OCI-LY7 (cell line): ENCODE measurements around the gene ITGB1.

Source experiments
- EZH2phosphoT487 ChIP-seq: fragments of 200-600 bp; sonication (generic); IDR thresholded peaks from 2 replicates; pipeline ENCODE4 v1.6.1; 2018; ENCODE audit warnings: low read depth, borderline replicate concordance, mild to moderate bottlenecking, mixed run types, antibody characterized with exemption, low read length, moderate library complexity, mixed read lengths
- TF ChIP-seq, protein P1 (sequence below): fragments of 200-600 bp; sonication (generic); conservative IDR thresholded peaks from 2 replicates; pipeline ENCODE4 v1.5.1; 2014; ENCODE audit warnings: mild to moderate bottlenecking, antibody characterized with exemption, low read length, moderate library complexity, mixed read lengths

GRCh38 chr10:32960022-32960421, 2.0 kb upstream of the ITGB1 start:
- TF ChIP-seq, protein P1, sequence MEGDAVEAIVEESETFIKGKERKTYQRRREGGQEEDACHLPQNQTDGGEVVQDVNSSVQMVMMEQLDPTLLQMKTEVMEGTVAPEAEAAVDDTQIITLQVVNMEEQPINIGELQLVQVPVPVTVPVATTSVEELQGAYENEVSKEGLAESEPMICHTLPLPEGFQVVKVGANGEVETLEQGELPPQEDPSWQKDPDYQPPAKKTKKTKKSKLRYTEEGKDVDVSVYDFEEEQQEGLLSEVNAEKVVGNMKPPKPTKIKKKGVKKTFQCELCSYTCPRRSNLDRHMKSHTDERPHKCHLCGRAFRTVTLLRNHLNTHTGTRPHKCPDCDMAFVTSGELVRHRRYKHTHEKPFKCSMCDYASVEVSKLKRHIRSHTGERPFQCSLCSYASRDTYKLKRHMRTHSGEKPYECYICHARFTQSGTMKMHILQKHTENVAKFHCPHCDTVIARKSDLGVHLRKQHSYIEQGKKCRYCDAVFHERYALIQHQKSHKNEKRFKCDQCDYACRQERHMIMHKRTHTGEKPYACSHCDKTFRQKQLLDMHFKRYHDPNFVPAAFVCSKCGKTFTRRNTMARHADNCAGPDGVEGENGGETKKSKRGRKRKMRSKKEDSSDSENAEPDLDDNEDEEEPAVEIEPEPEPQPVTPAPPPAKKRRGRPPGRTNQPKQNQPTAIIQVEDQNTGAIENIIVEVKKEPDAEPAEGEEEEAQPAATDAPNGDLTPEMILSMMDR, result no peak
- TF ChIP-seq EZH2phosphoT487, result no peak
